IMR-90 (cell line): ENCODE measurements around the gene TYSND1.

ENCODE experiments used
- POLR2A ChIP-seq: IDR thresholded peaks from 2 replicates; pipeline ENCODE4 v1.6.1; 2012; ENCODE audit warnings: mild to moderate bottlenecking, low read depth, low read length
- RFX5 ChIP-seq: IDR thresholded peaks from 2 replicates; pipeline ENCODE4 v1.8.0; 2012; ENCODE audit warnings: low read depth, mild to moderate bottlenecking, low read length, moderate library complexity

DNA sequence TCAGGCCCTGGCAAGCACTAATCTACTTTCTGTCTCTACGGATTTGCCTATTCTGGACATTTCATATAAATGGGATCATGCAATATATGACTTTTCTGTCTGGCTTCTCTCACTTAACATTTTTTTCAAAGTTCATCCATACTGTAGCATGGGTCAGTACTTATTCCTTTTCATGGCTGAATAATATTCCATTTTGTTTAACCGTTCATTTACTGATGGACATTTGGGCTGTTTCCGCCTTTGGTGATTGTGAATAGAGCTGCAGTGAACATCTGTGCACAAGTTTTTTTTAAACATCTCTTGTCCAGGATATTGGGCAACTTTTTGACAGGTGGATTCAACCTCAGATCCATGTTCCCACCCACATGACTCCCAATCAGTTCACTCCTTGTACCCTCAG is 44.8 kb downstream of the TYSND1 start:
- no peak for TF ChIP-seq POLR2A
- no peak for TF ChIP-seq RFX5
